Forelimb muscle (tissue), 1 donor: ENCODE measurements around the gene GMPPB. TPM values are rescaled to one million over a fixed set of nuclear protein-coding genes. Genes with fewer than 3 reads are reported as not detected.
"Not testable (repeated sequence)": the region's sequence is repeated elsewhere in the genome, so short reads cannot be mapped to it uniquely, and the experiment has no call there.

Experiments
- DNase-seq: peaks from one replicate; pipeline ENCODE4 v3.0.0-alpha.2; 2013; ENCODE audit warnings: low read depth
- polyA plus RNA-seq: library from polyadenylated mRNA; unstranded; fragments of 120-200 nt; gene quantifications from one replicate; pipeline ENCODE4 v1.2.1, GENCODE V29; 2013; ENCODE audit not compliant: insufficient read length

Gene GMPPB
- polyA plus RNA-seq, 1 donor = 10.8 TPM

- no peak for DNase-seq
Observed at GRCh38 chr3:49713336-49714105, 10.2 kb downstream of the GMPPB start.

GRCh38 chr3:49712631-49713317 is 11.0 kb downstream of the GMPPB start:
- no peak for DNase-seq

- no peak for DNase-seq
Observed at GRCh38 chr3:49712166-49712565, 11.6 kb downstream of the GMPPB start.

GRCh38 chr3:49711489-49711888 is 12.3 kb downstream of the GMPPB start:
- no peak for DNase-seq

DNA sequence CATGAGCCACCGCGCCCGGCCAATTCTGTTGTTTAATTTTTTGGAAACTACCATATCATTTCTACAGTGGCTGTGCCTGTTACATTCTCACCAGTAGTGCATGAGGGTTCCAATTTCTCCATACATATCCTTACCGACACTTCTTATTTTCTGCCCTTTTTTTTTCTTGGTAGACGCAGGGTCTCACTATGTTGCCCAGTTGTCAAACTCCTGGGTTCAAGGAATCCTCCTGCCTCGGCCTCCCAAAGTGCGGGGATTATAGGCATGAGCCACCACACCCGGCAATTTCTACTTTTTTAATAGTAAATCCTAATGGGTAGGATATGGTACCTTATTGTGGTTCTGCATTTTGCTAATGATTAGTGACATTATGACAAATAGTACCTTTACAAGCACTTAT is 13.9 kb downstream of the GMPPB start:
- no peak for DNase-seq

GRCh38 chr3:49707113-49707480 is 16.7 kb downstream of the GMPPB start:
- no peak for DNase-seq

GRCh38 chr3:49706456-49707112 is 17.2 kb downstream of the GMPPB start:
- DNase-seq = no peak

DNA sequence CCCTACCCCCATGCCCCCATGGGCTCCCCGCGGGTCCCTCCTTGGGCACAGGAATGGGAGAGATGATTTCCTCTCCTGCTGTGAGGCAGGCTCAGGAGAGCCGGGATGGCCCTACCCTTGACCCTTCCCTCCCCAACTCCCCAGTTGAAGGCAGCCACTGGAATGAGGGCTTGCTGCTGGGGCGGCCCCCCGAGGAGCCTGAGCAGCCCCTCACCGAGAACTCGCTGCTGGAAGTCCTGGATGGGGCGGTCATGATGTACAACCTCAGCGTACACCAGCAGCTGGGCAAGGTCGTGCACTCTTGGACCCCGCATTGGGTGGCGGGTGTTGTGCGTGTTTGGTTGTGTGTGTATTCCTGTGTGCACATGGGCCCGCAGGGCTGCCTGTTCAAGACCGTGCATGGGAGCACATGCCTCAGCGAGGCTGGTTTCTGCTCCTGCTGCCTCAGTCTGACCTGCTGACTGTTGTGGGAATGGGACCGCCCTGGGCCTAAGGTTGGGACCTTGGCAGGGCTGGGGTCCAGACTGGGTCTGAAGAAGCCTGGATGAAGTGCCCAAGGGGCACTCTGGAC is 18.3 kb downstream of the GMPPB start:
- DNase-seq = no peak

GRCh38 chr3:49704629-49705028 is 19.1 kb downstream of the GMPPB start:
- DNase-seq = no peak

DNA sequence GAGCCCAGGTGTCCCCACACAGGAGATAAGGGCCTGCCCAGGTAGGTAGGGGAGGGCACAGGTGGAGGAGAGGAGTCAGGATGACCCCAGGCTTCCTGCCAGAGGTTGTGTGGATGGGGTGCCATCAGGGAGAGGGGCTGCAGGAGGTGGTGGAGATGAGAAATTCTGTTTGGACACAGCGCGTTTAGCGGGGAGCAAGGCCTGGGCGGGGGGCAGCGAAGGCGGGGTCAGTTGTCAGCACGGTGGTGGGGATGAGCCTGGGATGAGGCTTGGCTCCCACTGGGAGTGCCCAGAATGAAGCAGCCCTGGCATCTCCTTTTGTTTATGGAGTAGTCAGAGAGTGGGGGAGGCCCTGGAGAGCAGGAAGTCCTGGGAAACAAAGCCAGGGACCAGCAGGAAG is 19.8 kb downstream of the GMPPB start:
- DNase-seq = no peak

- DNase-seq = no peak
Observed at GRCh38 chr3:49703443-49703927, 20.3 kb downstream of the GMPPB start.

GRCh38 chr3:49702672-49703071 is 21.1 kb downstream of the GMPPB start:
- DNase-seq = no peak

DNA sequence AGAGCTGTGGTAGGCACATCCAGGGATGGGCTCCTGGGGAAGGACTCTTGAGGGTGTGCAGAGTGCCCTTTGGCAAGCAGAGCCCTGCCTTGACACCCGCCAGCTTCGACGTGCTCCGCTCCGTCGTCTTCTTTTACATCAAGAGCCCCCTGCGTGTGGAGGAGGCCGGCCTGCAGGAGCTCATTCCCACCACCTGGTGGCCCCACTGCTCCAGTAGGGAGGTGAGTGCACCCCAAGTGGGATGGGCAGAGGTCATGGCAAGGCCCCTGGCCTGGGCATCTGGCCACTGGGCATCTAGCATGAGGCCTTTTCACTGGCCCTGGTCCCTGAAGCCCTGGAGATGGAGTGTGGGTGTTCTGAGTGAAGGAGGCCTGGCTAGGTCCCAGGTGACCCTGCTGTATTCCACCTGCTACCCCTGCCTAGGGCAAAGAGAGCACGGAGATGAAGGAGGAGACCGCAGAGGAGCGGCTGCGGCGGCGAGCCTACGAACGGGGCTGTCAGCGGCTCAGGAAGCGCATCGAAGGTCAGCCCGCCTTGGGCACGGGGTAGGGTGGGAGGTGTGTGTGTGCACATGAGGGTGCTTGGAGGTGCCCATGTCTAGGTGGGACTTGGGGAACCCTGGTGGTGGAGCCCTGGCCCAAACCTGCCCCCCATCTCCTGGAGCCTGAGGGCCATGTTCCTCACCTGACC is 22.2 kb downstream of the GMPPB start:
- DNase-seq = no peak

- DNase-seq = no peak
Observed at GRCh38 chr3:49700453-49701128, 23.2 kb downstream of the GMPPB start.

GRCh38 chr3:49700014-49700413 is 23.7 kb downstream of the GMPPB start:
- DNase-seq = no peak

DNA sequence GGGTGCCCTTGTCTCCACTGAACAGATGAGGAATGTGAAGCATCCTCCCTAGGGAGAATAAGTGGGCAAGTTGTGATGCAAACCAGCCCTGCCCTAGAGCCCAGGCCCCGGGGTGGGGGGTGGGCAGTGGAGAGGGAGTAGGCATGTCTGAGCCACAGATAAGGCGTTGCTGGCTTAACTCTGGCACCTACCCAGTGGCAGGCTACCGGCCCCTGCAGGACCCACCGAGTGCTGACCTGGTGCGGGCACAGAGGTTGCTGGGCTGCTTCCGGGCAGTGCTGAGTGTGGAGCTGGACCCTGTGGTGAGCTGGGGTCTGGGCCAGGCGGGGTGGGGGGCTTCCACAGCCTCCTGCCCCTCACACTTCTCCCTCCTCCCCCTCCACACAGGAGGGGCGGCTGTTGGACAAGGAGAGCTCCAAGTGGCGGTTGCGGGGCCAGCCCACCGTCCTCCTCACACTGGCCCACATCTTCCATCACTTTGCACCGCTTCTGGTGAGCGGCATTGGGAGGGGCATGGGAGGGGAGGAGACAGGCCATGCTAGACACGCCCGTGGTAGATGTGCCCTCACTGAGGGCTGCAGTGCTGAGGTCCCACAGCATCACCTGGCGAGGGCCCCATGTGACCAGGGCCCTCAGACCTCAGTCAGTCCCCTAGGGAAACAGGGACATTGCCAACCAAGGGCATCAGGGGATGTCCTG is 24.3 kb downstream of the GMPPB start:
- no peak for DNase-seq

- DNase-seq = not testable (repeated sequence)
Observed at GRCh38 chr3:49695350-49696015, 28.3 kb downstream of the GMPPB start.

GRCh38 chr3:49694409-49695070 is 29.2 kb downstream of the GMPPB start:
- not testable (repeated sequence) for DNase-seq

GRCh38 chr3:49691481-49691880 is 32.3 kb downstream of the GMPPB start:
- not testable (repeated sequence) for DNase-seq
